H7 (cell line): ENCODE measurements around the gene NCKIPSD. TPM values are rescaled to one million over a fixed set of nuclear protein-coding genes. Genes with fewer than 3 reads are reported as not detected.

Experiments
- DNase-seq: peaks from one replicate; pipeline ENCODE4 v3.0.0; 2012
- H3K27me3 ChIP-seq: 2 replicates; pipeline ENCODE4 v1.6.0; 2011; ENCODE audit warnings: mild to moderate bottlenecking, low read length; ENCODE audit not compliant: control insufficient read depth, insufficient read depth
- H3K36me3 ChIP-seq: replicated peaks from 2 replicates; pipeline ENCODE4 v1.5.1; 2011; ENCODE audit warnings: low read length; ENCODE audit not compliant: control insufficient read depth, insufficient read depth
- H3K4me3 ChIP-seq: 2 replicates; pipeline ENCODE4 v1.5.1; 2011; ENCODE audit warnings: low read depth, mild to moderate bottlenecking, control low read depth, low read length, moderate library complexity; ENCODE audit not compliant: insufficient read depth
- total RNA-seq: library from RNA; depleted of rRNA; stranded (reverse); fragments of >200 nt; shearing (Covaris generic); gene quantifications from 2 replicates; pipeline ENCODE4 v1.2.3, GENCODE V29; 2014

The NCKIPSD gene
- total RNA-seq, 1 experiment from 2014 or later, result 43.8 TPM

DNA sequence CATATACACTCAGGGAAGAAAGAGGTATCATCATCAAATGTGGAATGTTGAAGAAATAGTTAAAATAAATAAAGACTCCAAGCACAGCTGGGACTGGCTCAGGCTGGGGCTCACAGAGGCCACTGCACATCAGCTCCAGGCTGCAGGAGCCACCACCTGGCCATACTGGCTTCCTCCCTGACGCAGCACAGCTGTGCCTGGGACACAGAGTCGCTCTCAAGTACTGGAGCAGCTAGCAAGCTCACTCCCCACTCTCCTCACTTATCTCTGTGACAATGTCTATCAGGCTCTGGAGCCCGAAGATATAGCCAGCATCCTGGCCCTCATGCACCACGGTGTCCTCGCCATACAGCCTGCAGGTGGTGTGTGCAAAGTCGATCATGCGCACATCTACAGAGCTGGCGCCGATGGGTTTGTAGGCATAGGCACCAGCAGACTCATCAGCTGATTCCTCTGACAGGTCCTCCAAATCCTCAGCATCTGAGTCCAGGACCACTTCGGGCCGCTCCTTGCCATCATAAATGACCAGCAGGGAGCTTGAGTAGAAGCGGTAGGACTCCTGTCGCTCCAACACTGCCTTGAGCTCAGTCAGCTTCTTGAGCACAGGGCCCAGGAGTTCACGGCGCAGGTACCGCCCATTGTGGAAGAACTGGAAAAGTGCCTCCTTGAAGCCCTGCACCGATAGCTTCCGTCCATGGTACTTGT lies 2.5 kb upstream of the NCKIPSD start:
- DNase-seq, result no peak
- Histone ChIP-seq H3K36me3 (peaks cover 44% of the 10 kb centered on the region), H3K27me3 (no peaks in the 10 kb centered on the region), H3K4me3 (no peak overlapping the region)

DNA sequence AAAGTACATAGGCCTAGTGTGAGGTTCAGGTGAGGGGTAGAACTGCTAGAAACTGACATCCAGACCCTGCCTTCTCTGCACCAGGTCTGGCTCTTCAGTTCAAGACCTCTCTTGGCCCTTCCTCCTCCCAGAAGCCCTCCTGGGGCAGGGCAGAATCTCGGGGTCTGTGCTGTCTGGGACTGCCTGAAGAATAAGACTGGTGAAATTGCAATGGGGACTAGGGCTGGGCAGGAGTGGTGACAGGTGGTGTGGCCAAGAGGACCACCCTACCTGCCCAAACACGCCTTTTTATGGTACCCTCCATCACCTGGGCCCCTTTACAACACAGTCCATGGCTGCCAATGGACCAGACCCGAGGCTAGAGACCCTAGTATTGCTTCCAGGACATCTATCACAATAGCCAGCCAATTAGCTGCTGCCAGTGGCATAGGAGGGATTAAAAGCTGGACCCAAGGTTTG lies 1.5 kb upstream of the NCKIPSD start:
- no peak for DNase-seq

DNA sequence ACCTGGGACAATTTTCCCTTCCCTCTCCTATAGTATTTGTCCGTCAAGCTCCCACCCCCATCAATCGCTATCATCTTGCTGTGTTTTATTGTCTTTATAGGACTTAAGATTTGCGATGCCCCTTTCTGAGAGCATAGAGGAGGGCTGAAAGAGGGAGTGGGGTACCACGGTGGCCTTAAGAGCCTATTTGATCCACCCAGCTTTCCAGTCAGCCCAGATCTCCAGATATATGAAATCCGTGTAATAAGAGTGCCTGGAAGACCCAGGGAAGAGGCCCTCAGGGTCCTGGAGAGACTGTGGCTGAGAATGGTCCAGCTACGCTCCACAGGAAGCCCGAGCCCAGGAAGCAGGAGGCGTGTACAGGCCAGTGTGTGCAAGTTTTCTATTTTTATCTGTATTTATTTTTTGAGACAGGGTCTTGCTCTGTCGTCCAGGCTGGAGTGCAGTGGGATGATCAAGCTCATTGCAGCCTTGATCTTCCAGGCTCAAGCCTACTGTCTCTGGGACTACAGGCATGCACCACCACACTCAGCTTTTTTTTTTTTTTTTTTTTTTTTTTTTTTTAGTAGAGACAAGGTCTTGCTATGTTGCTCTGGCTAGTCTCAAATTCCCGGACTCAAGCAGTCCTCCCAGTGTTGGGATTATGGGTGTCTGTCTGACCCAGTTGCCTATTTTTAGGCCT lies 964 bp upstream of the NCKIPSD start:
- peak overlapping the region; percentile 94 for H3K4me3 ChIP-seq
- peak; percentile 47 for DNase-seq
- H3K36me3 ChIP-seq, result peaks cover 36% of the 10 kb centered on the region

More for the DNA sequence above, 1.5 kb upstream of the NCKIPSD start:
- H3K27me3 ChIP-seq, result no peaks in the 10 kb centered on the region
- peaks cover 37% of the 10 kb centered on the region for H3K36me3 ChIP-seq
- H3K4me3 ChIP-seq, result no peak overlapping the region

DNA sequence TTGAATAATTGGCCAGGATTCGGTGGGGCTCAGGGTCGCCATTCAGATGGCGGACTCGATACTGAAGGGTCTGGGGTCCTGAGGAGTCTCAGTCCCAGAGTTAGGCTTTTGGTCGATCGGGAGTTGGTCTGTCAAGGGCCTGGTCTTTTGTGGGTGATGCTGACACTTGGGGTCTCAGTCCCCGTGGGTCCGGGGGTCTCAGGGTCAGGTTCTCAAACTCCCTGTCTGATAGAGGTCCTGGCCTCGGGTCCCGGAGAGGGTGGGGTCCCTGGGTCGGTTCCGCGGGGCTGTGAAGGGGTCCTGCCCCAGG lies 467 bp downstream of the NCKIPSD start:
- H3K4me3 ChIP-seq, result peak overlapping the region; percentile 94
- H3K27me3 ChIP-seq, result no peaks in the 10 kb centered on the region
- DNase-seq, result no peak
- H3K36me3 ChIP-seq, result peaks cover 43% of the 10 kb centered on the region

More for the DNA sequence above, 964 bp upstream of the NCKIPSD start:
- no peaks in the 10 kb centered on the region for H3K27me3 ChIP-seq

DNA sequence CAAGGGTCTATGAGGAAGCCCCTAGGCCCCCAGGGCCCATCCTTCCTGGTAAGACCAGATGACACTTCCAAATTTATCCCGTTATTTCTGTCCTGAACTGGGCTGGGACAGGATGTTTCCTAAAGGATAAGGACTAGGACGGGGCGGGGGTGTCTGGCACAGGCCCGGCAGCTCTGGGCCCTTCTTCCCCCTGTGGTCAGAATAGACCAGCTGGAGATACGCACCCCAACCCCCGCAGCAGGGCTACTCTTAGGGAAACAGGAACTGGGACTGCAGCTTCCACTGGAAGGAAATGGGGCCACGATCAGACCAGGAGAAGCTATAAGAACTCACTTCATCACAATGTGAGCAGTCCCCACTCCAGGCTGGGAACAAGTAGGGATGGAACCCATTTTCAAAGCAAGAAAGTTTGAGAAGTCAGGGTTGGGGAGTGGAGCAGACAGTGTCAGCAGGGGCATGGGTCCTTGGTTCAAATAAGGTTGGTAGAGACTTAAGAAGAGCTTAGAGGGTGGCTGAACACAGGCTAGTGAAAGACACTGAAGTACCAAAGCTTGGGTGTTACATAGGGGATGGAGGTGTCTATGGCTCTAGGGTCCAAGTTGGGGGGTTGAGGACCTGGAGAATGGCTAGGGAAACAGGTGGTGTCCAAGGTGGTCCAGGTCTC lies 1.1 kb downstream of the NCKIPSD start:
- Histone ChIP-seq H3K27me3 (no peaks in the 10 kb centered on the region), H3K4me3 (peak overlapping the region; percentile 13), H3K36me3 (peaks cover 42% of the 10 kb centered on the region)
- DNase-seq, result no peak

DNA sequence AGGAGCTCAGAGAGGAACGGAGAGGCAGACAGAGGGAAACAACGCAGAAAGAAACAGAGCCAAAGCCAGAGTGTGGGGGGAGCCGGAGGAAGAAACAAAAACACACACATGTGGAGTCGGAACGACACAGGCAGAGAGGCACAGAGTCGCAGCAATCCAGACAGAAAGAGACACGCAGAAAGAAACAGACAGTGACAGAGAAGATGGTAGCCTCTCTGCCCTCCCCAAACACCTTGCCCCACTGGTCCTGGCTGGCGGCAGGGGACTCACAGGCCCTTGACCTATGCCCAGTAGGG lies 1.7 kb downstream of the NCKIPSD start:
- H3K36me3 ChIP-seq, result peaks cover 39% of the 10 kb centered on the region
- H3K27me3 ChIP-seq, result no peaks in the 10 kb centered on the region
- no peak overlapping the region for H3K4me3 ChIP-seq
- DNase-seq, result no peak

DNA sequence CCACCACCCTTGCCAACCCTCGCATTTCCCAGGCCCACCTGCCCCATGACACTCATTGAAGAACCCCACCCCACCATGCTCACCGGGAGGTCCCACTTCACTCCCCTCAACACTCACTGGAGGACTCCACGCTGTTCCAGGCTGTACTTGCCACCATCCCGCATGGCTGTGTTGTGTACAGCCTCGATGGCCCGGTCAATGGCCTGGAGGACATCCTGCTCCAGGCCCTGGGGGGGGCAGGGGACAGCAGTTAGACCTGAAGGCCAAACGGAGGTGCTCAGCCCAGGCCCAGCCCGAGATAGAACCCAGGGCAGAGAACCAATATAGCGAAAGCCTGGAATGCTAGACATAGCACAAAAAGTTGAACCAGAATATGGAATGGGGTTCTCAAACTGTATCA lies 2.9 kb downstream of the NCKIPSD start:
- peaks cover 38% of the 10 kb centered on the region for H3K36me3 ChIP-seq

DNA sequence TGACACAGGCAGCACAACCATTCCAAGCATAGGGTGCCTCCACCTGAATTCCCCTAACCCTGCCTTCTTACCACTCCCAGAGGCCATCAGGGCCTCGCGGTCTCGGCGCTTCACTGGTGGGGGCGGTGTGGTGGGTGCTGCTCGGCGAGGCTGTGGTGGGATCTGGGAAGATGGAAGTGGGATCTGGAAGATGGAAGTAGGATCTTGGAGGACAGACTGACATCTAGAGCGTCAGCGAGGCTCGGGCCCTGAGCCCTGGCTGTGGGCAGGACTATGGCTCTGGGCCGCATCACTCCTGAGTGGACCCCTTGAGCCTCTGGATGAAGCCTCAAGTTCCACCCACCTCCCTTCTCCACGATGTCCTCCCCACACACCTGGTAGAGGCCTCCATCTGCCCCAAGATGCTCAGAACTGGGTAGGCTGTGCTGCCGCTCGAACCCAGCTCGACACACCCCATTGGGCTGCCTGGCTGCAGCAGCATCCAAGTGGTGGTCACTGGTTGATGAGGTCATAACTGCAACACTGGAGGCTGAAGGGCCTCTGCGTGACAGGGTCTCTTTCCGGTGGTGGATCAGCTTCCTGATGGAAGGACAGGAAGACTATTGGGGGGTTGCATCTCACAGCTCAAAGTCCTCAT lies 3.6 kb downstream of the NCKIPSD start:
- Histone ChIP-seq H3K4me3 (no peak overlapping the region), H3K27me3 (no peaks in the 10 kb centered on the region), H3K36me3 (peaks cover 38% of the 10 kb centered on the region)
- no peak for DNase-seq

More for the DNA sequence above, 2.9 kb downstream of the NCKIPSD start:
- Histone ChIP-seq H3K4me3 (no peak overlapping the region), H3K27me3 (no peaks in the 10 kb centered on the region)
- DNase-seq, result no peak

DNA sequence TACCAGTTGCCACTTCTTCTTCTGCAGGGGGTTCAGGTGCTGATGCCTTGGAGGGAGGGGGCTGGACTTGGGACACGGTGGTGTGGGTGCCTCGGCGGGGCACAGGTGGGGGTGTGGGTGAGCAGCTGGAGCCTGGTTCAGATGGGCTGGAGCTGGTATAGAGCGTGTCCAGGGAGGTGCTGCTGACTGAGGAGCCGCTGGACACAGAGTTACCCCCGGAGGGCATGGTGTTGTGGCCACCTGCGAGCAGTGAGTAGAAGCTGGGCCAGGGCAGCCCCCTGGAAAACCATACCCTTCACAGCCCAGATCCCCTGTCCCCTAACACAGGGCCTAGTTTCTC lies 4.2 kb downstream of the NCKIPSD start:
- H3K36me3 ChIP-seq, result peaks cover 38% of the 10 kb centered on the region
- H3K27me3 ChIP-seq, result no peaks in the 10 kb centered on the region
- no peak for DNase-seq
- no peak overlapping the region for H3K4me3 ChIP-seq

DNA sequence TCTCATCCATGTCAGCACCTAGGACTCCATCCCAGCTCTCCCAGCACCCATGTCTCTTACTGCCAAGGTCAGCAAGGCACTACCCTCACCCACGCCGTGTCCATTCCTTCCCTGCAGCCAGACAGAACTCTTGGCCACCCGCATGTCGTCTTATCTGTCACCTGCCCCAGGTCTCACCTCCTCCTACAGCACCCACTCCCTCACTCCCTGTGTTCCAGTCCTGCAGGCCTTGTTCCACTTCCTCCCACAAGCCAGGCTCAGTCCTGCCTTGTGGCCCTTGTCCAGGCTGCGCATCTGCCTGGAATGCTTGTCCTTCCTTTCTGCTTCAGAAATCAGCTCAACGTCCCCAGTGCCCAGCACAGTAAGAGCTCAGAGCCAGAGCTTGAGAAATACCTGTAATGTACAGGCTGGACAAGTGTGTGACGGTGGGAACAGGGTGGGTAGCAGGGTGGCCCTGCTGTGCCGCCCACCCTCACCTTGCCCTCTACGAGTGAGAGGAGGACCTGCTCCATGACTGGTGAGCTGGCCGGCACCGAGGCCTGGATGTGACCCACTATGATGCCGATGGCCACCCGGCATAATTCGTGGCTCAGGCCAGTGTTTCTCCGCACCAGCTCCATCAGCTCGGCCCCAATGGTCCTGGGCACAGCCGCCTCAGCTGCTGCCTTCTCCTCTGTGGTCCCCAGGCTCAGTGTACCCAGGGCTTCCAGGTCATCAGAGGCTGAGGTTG lies 4.7 kb downstream of the NCKIPSD start:
- H3K36me3 ChIP-seq, result peaks cover 42% of the 10 kb centered on the region

DNA sequence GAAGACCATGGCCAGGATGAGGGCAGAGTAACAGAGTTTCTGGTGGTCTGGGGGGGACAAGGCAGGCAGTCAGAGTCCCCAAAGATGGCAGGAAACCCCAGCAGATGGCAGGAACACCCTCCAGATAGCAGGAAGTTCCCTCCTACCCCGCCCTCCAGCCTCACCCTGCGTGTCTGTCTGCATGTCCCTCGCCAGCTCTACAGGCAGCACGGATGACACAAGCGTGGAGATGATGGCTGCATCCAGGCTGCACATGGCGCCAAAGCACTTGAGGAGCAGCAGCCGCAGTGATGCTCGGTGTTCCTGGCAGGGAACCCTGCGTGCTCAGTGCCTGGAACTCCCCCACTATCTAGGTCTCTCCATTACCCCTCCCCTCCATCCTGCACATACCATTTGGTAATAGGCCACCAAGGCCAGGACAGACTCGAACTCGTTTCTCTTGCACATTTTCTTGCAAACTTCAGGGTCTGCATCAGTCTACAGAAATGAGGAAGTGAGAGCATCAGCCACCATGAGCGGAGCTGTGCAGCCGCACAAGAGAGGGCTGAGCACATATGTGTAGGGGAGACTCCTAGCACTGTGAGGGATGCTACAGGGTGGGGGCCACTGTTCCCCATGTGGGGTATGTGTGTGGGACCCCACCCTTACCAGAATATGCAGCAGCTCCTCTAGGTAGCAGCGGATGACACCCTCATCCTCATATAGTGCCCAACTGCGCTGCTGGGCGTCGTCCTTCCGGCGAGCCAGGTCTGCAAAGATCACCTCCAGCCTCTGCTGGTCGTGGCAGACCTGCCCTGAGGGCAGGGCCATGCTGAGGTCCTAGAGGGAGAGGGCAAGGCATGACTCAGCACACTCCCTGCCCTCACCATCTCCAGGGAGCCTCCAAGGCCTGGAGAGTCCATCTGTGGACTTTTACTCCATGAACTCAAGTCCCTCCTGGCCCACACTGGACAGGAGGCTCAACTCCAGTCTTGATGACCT lies 6.0 kb downstream of the NCKIPSD start:
- Histone ChIP-seq H3K36me3 (peaks cover 46% of the 10 kb centered on the region), H3K27me3 (no peaks in the 10 kb centered on the region), H3K4me3 (no peak overlapping the region)
- DNase-seq, result no peak

More for the DNA sequence above, 4.7 kb downstream of the NCKIPSD start:
- Histone ChIP-seq H3K27me3 (no peaks in the 10 kb centered on the region), H3K4me3 (no peak overlapping the region)
- DNase-seq, result no peak

DNA sequence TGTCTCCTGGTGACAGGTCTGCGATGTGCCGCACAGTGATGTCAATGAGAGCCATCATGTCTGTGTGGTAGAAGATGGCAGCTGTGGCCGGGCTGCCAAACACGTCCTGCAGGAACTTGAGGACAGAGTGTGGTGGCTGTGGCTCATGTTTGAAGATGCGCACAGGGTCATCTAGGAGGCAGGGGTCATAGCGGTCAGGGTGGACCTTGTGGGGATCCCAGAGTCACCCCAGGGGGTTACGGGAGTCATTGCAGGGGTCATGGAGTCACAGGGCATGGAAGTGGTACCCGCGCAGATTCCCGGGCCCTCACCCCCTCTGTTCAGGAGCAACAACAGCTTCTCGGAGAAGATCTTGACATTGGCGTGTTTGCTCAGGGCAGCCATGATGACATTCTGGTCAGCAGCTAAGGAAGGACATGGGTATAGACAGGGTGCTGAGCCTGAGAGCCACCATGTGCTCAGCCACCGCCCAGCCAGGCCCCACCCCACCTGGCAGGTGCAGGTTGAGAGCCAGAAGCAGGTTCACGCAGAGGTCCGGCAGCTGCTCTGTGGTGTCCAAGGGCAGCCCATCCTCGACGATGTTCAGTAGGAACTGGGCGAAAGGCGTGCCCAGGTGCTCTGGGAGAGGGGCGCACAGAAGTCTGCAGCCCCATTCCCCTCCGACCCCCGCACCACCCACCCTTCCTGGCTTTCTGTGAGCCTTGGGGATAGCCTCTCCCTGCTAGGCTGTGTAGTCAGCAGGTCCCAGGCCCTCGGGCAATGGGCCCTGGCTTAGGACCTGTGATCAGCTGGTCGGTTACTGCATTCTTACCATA lies 6.9 kb downstream of the NCKIPSD start:
- DNase-seq, result no peak
- no peaks in the 10 kb centered on the region for H3K27me3 ChIP-seq
- peaks cover 48% of the 10 kb centered on the region for H3K36me3 ChIP-seq

DNA sequence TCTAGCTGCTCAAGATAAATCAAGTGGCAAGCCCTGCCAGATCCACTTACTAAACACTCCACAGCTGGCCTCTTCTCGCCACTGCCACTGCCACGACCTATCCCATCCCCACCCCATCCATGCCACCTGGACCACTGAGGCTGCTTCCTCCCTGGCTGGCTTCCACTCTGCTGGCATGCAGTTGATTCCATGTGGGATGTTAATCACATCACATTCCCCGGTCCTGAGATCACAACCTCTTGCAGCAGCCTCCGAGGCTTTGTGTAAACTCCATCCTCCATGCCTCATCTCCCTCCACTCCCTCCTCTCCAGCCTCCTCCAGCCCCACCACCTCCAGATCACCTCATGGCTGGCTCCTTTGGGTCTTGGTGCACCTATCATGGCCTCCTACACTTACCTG lies 7.7 kb downstream of the NCKIPSD start:
- H3K36me3 ChIP-seq, result peaks cover 50% of the 10 kb centered on the region
- no peak overlapping the region for H3K4me3 ChIP-seq
- DNase-seq, result no peak
- no peaks in the 10 kb centered on the region for H3K27me3 ChIP-seq

More for the DNA sequence above, 6.9 kb downstream of the NCKIPSD start:
- no peak overlapping the region for H3K4me3 ChIP-seq
